Measurements from ENCODE around the gene CD151. TPM values are rescaled to one million over a fixed set of nuclear protein-coding genes. Genes with fewer than 3 reads are reported as not detected.

Gene CD151
- total RNA-seq = 831 and 921 TPM in 2 replicates

- no peak for DNase-seq (ENCODE audit: low read depth)
Observed at GRCh38 chr11:832529-833113, at the start of gene CD151. Gene CD151 (plus strand): TSS chr11:832952. CDS start chr11:836070, 3,118 bp downstream.

- DNase-seq (ENCODE audit: low read depth) = peak; percentile 46
Observed at GRCh38 chr11:783581-784015, 49.2 kb upstream of the CD151 start.

- DNase-seq (ENCODE audit: low read depth) = no peak
Observed at GRCh38 chr11:786235-787083, 46.3 kb upstream of the CD151 start.

GRCh38 chr11:787084-787675 is 45.6 kb upstream of the CD151 start:
- no peak for DNase-seq (ENCODE audit: low read depth)

GRCh38 chr11:788009-788640 is 44.6 kb upstream of the CD151 start:
- no peak for DNase-seq (ENCODE audit: low read depth)

- no peak for DNase-seq (ENCODE audit: low read depth)
Observed at GRCh38 chr11:788953-789940, 43.5 kb upstream of the CD151 start.

GRCh38 chr11:789943-790342 is 42.8 kb upstream of the CD151 start, which contains the start of gene CEND1:
Gene CEND1 (minus strand): TSS chr11:790090. CDS start chr11:788576, 1,514 bp downstream.
- DNase-seq (ENCODE audit: low read depth) = no peak

GRCh38 chr11:790721-791564 is 41.8 kb upstream of the CD151 start:
- no peak for DNase-seq (ENCODE audit: low read depth)

- DNase-seq (ENCODE audit: low read depth) = no peak
Observed at GRCh38 chr11:791658-792534, 40.9 kb upstream of the CD151 start.

GRCh38 chr11:792535-792821 is 40.3 kb upstream of the CD151 start:
- DNase-seq (ENCODE audit: low read depth) = no peak

GRCh38 chr11:792873-793272 is 39.9 kb upstream of the CD151 start:
- no peak for DNase-seq (ENCODE audit: low read depth)

GRCh38 chr11:793556-793955 is 39.2 kb upstream of the CD151 start:
- DNase-seq (ENCODE audit: low read depth) = no peak

GRCh38 chr11:794013-794765 is 38.6 kb upstream of the CD151 start:
- DNase-seq (ENCODE audit: low read depth) = no peak

- no peak for DNase-seq (ENCODE audit: low read depth)
Observed at GRCh38 chr11:794766-795633, 37.8 kb upstream of the CD151 start.

GRCh38 chr11:795634-796564 is 36.9 kb upstream of the CD151 start:
- peak; percentile 46 for DNase-seq (ENCODE audit: low read depth)

- DNase-seq (ENCODE audit: low read depth) = no peak
Observed at GRCh38 chr11:796565-797295, 36.0 kb upstream of the CD151 start.

Measured in renal cortical epithelial cell (primary cell).